KBM-7 (cell line): ENCODE results near the gene MN1.

Experiments
- DNase-seq: peaks from one replicate; pipeline ENCODE4 v3.0.0-alpha.2; 2015
- in situ Hi-C: fragments of 300-500 bp; cut with MboI; formaldehyde crosslinking; loops from 2 replicates; pipeline ENCODE4 v1.14.3; 2020; ENCODE audit warnings: low sequenced_read_pairs, low pct_unique_long_range_greater_than_20kb, mixed read lengths

The MN1 gene

GRCh38 chr22:27727673-27728451 is 73.7 kb downstream of the MN1 start:
- in situ Hi-C loops, result no loop called here
- DNase-seq, result no peak

GRCh38 chr22:27726686-27727449 is 74.7 kb downstream of the MN1 start:
- peak; percentile 38 for DNase-seq
- in situ Hi-C loops, result no loop called here

DNA sequence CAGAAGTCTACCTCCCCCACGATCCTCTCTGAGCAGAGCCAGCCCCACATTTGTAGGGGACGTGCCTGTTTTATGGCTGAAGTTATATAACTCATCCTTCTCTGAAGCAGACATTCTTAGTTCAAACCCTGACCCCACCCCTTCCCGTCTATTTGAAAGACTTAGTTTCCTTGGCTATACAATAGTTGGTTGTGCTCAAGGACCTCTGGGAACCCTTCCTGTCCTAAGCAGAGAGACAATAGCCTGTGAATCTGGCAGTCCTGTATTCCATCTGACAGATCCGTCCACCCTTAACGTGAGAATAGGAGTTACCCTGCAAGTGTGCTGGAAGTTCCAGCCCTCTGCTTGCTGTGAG is 75.2 kb downstream of the MN1 start:
- no peak for DNase-seq
- in situ Hi-C loops, result no loop called here

DNA sequence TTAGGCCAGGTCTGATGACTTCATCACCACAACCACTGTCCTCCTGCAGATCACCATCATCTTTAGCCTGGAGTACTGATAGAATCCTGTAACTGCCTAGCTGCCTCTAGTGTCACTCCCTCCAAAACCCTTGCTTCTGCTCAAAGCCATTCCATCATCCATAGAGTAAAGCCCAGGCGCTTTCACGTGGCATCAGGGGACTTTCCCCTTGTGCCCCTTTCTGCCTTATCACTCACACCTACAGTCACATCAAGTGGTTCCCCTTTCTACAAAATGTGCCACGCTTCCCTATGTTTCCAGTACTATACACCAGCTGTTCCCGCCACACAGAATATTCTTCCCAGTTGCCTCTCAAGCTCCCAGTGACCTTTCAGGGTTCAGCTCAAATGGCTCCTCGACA is 75.9 kb downstream of the MN1 start:
- DNase-seq, result no peak
- in situ Hi-C loops, result no loop called here

GRCh38 chr22:27724709-27725108 is 76.8 kb downstream of the MN1 start:
- no peak for DNase-seq
- in situ Hi-C loops, result no loop called here

- in situ Hi-C loops, result no loop called here
These were observed 77.4 kb downstream of the MN1 start for GRCh38 chr22:27724157-27724556.

GRCh38 chr22:27723708-27724107 is 77.8 kb downstream of the MN1 start:
- in situ Hi-C loops, result no loop called here
- DNase-seq, result no peak

More at GRCh38 chr22:27724157-27724556, 77.4 kb downstream of the MN1 start:
- DNase-seq, result no peak

DNA sequence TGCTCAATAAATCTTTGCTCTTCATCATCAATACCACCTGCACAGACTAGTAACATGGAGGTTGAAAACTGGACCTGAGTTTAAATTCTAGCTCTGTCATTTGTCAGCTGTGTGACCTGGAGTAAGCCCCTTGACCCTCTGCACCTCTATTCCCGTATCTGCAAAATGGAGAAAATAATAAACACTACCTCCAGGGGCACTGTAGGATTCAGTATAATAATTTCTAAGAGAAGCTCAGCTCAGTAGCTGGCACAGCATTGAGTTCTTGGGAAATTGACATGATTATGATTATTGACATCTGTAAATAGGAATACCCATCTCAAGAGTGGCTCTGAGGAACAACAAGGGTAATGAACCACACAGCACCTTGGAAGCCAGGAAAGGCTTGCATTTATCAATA is 78.4 kb downstream of the MN1 start:
- in situ Hi-C loops, result no loop called here

GRCh38 chr22:27720860-27721259 is 80.7 kb downstream of the MN1 start:
- DNase-seq, result no peak
- in situ Hi-C loops, result no loop called here

More for the DNA sequence above, 78.4 kb downstream of the MN1 start:
- DNase-seq, result no peak

GRCh38 chr22:27719535-27720227 is 81.9 kb downstream of the MN1 start:
- DNase-seq, result peak; percentile 42
- in situ Hi-C loops, result no loop called here

DNA sequence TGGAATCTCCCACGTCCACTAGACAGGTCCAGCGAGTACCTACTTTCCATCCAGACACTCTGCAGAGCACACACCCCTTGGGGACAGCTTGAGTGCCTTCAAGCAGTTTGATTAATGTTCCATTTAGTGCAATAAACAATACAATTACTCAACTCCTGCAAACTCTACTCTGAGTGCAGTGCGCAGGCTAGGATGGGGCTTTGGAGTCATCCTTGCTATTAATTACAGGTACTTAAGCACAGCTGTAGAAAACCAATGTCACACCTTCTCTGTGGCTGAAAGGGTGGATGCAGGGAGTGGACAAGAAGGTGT is 82.6 kb downstream of the MN1 start:
- in situ Hi-C loops, result no loop called here
- no peak for DNase-seq

DNA sequence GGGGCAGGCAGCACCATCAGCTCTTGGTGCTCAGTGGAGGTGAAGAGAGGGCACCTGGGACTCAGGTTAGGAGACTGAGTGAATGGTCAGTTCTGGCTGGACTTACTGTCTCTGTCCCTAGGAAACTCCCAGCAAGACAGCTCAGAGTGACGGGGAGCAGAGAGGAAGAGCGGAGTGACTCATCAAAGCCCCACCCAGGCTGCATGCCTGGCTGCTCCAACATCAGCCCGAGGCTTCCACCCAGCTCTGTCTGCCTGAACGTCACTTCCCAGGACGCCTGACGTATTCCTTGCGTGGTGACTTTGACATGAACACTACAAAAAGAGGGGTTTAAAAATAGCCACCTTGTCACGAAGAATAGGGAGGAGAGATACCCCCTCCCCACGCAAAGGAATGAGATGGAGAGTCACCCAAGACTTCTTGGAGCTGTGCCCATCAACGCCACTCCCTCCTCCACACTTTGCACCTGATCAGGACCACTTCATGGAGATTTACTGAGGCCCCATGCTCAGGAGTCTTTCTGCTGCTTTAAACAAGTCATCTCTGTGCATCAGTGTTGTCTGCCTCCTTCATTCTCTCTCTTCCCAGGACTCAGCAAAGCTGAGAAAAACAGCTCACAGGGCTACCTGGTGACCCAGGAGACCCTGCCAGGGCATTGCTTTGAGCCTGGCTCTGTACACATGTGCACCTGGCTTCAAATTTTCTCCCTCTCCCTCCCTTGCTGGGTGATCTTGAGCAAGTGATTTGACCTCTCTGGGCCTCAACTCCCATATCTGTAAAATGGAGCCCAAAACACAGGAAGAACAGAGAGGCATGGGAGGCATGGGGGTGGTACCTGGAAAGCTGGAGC is 83.1 kb downstream of the MN1 start:
- in situ Hi-C loops, result no loop called here
- peak; percentile 11 for DNase-seq

GRCh38 chr22:27717094-27717493 is 84.5 kb downstream of the MN1 start:
- in situ Hi-C loops, result no loop called here
- no peak for DNase-seq

- in situ Hi-C loops, result no loop called here
- DNase-seq, result no peak
These were observed 85.5 kb downstream of the MN1 start for GRCh38 chr22:27716074-27716473.

GRCh38 chr22:27715106-27715505 is 86.5 kb downstream of the MN1 start:
- in situ Hi-C loops, result no loop called here
- DNase-seq, result no peak

- DNase-seq, result no peak
- in situ Hi-C loops, result no loop called here
These were observed 87.5 kb downstream of the MN1 start for GRCh38 chr22:27714068-27714467.

GRCh38 chr22:27713461-27713860 is 88.1 kb downstream of the MN1 start:
- in situ Hi-C loops, result no loop called here
- DNase-seq, result no peak

- in situ Hi-C loops, result no loop called here
These were observed 89.8 kb downstream of the MN1 start for GRCh38 chr22:27711756-27712155.

GRCh38 chr22:27711012-27711411 is 90.5 kb downstream of the MN1 start:
- no peak for DNase-seq
- in situ Hi-C loops, result no loop called here

More at GRCh38 chr22:27711756-27712155, 89.8 kb downstream of the MN1 start:
- no peak for DNase-seq
